Endometrium (tissue), 2 donors: Measurements from ENCODE around the gene SLC30A4.
"Not testable (repeated sequence)": the region's sequence is repeated elsewhere in the genome, so short reads cannot be mapped to it uniquely, and the experiment has no call there.

Source experiments
- FAIRE-seq: peaks from 2 replicates; lab custom pipeline; 2012; peaks lifted over from hg19 to GRCh38; lab: Jason Lieb, UNC
- donor health status: control.
- donor health status: control.

Gene SLC30A4

DNA sequence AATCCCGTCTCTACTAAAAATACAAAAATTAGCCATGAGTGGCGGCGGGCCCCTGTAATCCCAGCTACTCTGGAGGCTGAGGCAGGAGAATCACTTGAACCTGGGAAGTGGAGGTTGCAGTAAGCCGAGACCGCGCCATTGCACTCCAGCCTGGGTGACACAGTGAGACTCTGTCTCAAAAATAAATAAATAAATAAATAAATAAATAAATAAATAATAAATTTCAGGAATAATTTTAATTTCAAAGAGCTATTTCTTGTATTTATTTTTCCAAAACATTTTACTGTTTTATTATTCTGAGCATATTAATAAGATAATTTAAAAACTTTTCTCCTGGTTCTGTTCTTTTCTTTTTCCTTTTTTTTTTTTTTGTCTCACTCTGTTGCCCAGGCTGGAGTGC is 15.4 kb downstream of the SLC30A4 start:
- FAIRE-seq, result not testable (repeated sequence)

- no peak for FAIRE-seq
These were observed 23.1 kb downstream of the SLC30A4 start for GRCh38 chr15:45499426-45499825.

- FAIRE-seq, result no peak
These were observed 23.9 kb downstream of the SLC30A4 start for GRCh38 chr15:45498701-45499100.

DNA sequence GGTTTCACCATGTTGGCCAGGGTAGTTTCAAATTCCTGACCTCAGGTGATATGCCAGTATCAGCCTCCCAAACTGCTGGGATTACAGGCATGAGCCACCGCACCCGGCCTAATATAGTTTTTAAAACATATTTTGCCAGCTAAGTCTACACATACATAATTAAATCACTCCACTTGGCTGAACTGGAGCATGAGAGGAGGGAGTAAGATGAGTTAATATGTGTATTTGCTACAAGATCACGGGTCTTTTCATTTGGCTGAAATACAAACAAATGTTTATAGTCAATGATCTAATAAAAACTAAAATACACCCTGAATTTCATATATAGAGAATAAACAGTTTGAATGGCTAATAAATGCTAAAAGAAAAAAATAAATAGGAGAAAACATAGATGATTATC is 25.3 kb downstream of the SLC30A4 start:
- no peak for FAIRE-seq

DNA sequence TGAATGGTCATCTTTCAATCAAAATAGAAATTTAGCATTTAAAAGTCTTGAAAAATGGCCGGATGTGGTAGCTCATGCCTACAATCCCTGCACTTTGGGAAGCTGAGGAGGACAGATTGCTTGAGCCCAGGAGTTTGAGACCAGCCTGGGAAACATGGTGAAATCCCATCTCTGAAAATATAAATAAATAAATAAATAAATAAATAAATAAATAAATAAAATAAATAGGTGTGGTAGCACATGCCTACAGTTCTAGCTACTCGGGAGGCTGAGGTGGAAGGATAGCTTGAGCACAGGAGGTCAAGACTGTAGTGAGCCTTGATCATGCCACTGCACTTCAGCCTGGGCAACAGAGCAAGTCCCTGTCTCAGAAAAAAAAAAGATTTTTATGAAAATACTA is 25.9 kb downstream of the SLC30A4 start:
- FAIRE-seq, result no peak

- no peak for FAIRE-seq
These were observed 27.0 kb downstream of the SLC30A4 start for GRCh38 chr15:45495588-45495987.

DNA sequence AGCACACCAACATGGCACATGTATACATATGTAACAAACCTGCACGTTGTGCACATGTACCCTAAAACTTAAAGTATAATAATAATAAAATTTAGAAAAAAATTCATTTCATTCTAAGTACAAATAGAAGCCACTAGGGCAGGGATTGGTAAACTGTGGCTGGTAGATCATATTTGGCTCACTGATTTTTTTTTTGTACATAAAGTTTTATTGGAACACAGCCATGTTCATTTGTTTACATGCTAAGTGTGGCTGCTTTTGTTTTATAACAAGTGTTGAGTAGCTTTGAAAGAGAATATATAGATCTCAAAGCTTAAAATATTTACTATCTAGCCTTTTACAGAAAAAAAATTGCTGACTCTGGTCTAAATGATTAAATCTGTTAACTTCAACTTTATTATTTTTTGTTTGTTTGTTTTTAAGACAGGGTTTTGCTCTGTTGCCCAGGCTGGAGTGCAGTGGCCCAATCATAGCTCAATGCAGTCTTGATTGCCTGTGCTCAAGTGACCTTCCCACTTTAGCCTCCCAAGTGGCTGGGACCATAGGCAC is 32.8 kb downstream of the SLC30A4 start:
- FAIRE-seq, result no peak

DNA sequence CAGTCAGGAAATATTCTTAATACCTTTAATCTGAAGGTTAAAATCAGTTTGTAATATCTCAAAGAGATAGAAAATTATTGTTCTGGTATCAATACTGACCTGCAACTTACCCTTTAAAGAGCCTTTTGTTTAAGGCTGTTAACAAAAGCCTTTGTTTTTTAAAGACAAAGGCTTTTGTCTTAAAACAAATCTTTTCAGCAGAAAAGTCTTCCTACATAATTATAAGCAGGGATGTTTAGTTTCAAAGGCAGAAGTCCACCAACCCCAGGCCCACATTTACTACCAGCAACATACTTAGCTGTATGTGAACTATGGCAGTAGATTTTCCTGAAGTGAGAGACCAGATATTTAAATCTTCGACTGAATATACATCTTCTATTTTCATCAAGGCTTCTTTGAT is 36.2 kb downstream of the SLC30A4 start:
- FAIRE-seq, result no peak

GRCh38 chr15:45481135-45481534 is 41.4 kb downstream of the SLC30A4 start:
- no peak for FAIRE-seq

DNA sequence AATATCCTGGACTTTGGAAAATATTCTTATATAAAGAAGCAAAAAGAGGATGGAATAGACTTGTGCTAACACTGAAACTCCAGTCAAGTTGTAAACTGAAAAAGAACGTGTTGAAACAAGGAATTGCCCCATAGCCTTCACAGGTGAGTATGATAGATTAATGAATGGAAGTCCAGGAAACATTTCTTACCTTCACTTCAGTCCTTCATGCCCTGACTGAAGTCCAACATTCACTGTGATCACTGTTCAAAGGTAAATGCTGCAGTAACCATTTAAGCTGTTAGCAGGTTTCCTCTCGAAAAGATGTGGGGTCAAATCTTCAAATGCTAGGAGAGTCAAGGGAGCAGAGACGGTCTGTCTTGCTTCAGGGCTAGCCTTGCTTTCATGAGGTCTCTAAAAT is 46.1 kb downstream of the SLC30A4 start:
- FAIRE-seq, result no peak

DNA sequence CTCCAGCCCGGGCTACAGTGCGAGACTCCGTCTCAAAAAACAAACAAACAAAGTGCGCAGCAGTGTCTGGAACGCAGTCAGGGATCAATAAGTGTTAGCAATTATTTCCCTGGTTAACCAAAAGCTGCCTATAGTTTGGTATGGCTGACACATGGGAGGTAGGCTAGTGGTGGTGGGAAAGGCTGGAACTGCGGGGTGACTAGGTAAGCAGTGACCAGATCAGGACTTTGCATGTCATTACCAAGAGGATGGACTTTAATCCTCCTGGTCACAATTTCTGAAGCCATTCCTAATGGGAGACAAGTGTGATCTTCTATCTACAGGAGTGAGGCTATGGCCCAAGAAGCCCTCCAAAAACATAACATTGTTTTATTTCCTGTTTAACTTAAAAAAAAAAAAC is 47.8 kb downstream of the SLC30A4 start:
- FAIRE-seq, result no peak

DNA sequence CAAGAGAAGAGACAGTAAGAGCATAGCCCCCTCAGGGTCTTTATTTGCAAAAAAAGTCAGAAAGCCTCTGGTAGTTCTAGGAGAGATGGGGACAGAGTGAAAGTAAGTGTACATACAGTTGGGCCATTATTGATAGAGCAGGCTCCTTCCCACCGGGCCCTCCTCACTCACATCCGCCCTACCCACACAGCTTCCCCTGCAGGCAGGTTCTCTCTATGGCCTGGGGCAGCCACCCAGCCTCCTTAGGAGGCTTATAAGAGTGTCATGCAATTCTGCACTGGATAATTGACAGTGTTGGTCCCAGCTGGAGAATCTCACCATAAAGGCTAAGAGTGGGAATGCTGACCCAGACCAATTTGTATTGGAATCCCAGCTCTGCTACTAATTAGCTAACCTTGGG is 49.5 kb downstream of the SLC30A4 start:
- no peak for FAIRE-seq

- FAIRE-seq, result no peak
These were observed 51.4 kb downstream of the SLC30A4 start for GRCh38 chr15:45471151-45471550.

- FAIRE-seq, result no peak
These were observed 53.1 kb downstream of the SLC30A4 start for GRCh38 chr15:45469441-45469840.

- FAIRE-seq, result no peak
These were observed 53.5 kb downstream of the SLC30A4 start for GRCh38 chr15:45469027-45469426.

DNA sequence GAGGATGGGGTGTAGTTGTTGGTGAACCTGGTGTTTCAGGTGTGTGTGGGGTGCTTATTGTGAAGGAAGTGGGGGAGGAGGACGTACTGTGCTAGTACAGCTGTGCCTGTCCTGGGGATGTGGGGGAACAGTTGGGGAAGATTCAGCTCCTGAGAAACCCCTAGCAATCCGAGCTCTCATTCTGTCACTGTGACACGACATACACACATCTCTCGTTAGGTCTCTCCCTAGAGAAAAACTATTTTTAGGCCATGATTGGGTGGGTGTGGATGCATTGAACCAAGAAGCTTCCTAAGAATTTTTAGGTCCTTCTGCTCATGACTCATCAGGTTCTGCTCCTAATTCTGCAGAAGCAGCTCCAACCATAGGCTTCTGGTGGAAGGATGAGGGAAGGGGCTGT is 54.3 kb downstream of the SLC30A4 start:
- no peak for FAIRE-seq

- FAIRE-seq, result peak; percentile 84
These were observed 63.7 kb downstream of the SLC30A4 start for GRCh38 chr15:45458746-45459403.

- no peak for FAIRE-seq
These were observed 64.7 kb downstream of the SLC30A4 start for GRCh38 chr15:45457641-45458539.

GRCh38 chr15:45457220-45457619 is 65.3 kb downstream of the SLC30A4 start:
- FAIRE-seq, result no peak

DNA sequence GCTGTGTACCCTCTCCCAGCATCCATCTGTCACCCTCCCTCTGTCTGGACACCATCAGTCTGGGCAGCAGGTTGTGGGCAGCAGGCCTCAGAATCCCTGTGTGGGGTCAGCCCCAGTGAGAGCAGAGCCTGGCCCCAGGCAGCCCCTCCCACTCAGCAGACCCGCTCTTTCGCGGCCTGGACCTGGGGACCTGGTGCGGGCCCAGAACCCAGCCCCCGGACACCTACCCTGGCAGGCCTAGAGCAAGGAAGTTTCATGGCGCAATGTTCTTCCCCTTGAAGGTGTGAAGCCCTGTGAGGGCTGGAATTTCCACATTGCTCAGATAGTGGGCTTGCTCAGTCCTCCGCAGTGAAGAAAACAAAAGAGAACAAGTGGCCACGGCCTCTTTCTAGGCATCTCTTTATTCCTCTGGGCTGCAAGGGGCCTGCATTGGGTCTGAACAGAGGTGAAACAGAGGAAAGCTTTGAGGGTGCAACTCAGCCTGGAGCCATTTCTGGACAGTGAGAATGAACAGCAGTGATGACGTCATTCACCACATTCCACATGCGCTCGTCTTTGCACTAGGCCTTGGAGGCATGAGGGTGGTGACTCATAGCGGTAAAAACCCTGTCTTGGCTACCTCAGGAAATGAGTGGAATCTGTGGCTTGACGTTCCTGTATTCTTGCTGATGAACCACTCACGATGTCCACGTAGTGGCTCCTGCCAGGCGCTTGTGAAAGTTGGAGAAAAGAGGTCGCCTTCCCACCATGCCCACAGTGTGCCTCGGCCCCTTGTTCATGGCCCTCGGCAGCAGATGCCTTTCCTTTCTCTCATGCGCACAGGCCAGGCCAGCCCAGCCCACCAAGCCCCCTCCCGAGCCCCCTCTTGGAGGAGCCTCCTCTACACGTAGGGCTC is 66.1 kb downstream of the SLC30A4 start:
- no peak for FAIRE-seq

- no peak for FAIRE-seq
These were observed 67.7 kb downstream of the SLC30A4 start for GRCh38 chr15:45454814-45455213.

GRCh38 chr15:45451265-45451664 is 71.3 kb downstream of the SLC30A4 start:
- no peak for FAIRE-seq
